ENCODE results near the gene SNX25. TPM values are rescaled to one million over a fixed set of nuclear protein-coding genes. Genes with fewer than 3 reads are reported as not detected.

Gene SNX25
- total and polyA plus RNA-seq, 2 experiments from 2014 or later: 6.9 to 25.0 TPM

DNA sequence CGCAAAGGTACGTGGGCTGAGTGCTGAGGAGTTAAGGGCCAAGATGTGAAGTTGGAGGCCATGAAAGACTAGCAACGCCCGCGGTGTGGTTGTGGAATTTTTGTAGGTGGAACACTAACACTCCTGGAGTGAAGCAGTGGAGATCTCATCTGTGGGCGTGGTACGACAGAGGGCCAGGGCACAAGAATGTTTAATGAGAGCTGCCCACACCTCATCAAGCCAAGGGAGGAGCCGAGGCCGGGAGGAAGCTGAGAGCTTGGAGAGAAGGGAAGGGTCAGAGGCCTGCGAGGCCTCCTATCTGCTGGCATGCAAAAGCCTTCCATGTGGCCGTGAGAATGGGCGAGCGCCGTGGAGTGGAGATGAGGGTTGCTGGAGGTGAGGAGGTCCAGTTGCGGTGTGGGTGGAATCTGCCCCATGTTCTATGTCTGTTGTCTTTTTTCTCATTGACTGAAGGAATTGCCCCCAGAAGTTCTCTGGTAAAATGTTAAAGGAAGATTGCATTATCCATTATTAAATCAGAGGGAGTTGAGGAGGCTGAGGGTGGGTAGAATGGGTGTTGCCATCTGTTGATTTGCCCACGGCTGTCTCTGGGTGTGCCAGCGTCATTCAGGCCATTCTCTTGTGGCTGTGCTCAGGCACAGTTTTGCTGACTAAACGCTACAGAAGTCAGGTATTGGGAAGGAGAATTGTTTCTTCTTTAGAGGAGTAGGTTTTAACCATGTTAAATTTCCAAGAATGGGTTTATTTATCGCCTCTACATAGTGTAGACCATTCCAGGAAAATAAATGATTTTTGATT, 19.8 kb downstream of the SNX25 start:
- no peak for DNase-seq (ENCODE audit: low spot score)
- peaks cover 2% of the 10 kb centered on the region; the same call in 2 of the 3 replicates for H3K4me1 Mint-ChIP-seq
- no peak overlapping the region for H3K27ac ChIP-seq (ENCODE audit: low read depth)
- H3K27ac Mint-ChIP-seq: no peak overlapping the region
- no peaks in the 10 kb centered on the region for H3K9me2 ChIP-seq (ENCODE audit: insufficient read depth)
- peaks cover 69% of the 10 kb centered on the region for H3K79me2 ChIP-seq (replicated peaks; ENCODE audit: insufficient read depth)
- no peaks in the 10 kb centered on the region for H3K36me3 ChIP-seq (ENCODE audit: insufficient read depth)
- no peaks in the 10 kb centered on the region for H3K27me3 ChIP-seq (ENCODE audit: insufficient read depth)
- H3K27me3 Mint-ChIP-seq (ENCODE audit: insufficient read depth, low read depth, poor library complexity): no peaks in the 10 kb centered on the region
- H2AFZ ChIP-seq: no peak overlapping the region
- ATAC-seq: peak; percentile 27; the same call in 1 of the 3 replicates
- H3F3A ChIP-seq (replicated peaks; ENCODE audit: low read depth): no peaks in the 10 kb centered on the region
- no peak overlapping the region for H3K4me2 ChIP-seq
- no peak overlapping the region for H3K4me3 Mint-ChIP-seq
- H4K20me1 ChIP-seq (replicated peaks; ENCODE audit: insufficient read depth): no peaks in the 10 kb centered on the region; the same call in 1 of the 2 replicates
- no peaks in the 10 kb centered on the region for H3K4me1 ChIP-seq (ENCODE audit: insufficient read depth)
- no peaks in the 10 kb centered on the region for H3K9me3 Mint-ChIP-seq
- TF ChIP-seq EZH2phosphoT487 (IDR thresholded peaks at IDR 0.05; ENCODE audit: unreplicated experiment): no peak
- no peaks in the 10 kb centered on the region for H3K36me3 Mint-ChIP-seq (ENCODE audit: low read depth)
- no peak overlapping the region for H3K4me3 ChIP-seq

GRCh38 chr4:185232370-185232769, 23.0 kb downstream of the SNX25 start:
- no peaks in the 10 kb centered on the region for H3K27me3 Mint-ChIP-seq (ENCODE audit: insufficient read depth, low read depth, poor library complexity)
- H3K9me3 Mint-ChIP-seq: peaks cover under 1% of the 10 kb centered on the region; the same call in 2 of the 3 replicates
- Histone ChIP-seq H3K27ac (ENCODE audit: low read depth) (no peak overlapping the region), H3F3A (replicated peaks; ENCODE audit: low read depth) (no peaks in the 10 kb centered on the region), H4K20me1 (replicated peaks; ENCODE audit: insufficient read depth) (no peaks in the 10 kb centered on the region), H3K27me3 (ENCODE audit: insufficient read depth) (no peaks in the 10 kb centered on the region), H3K36me3 (ENCODE audit: insufficient read depth) (no peaks in the 10 kb centered on the region), H2AFZ (no peak overlapping the region), H3K4me1 (ENCODE audit: insufficient read depth) (no peaks in the 10 kb centered on the region; the same call in 1 of the 2 replicates), H3K79me2 (replicated peaks; ENCODE audit: insufficient read depth) (peaks cover 74% of the 10 kb centered on the region), H3K4me2 (no peak overlapping the region), H3K4me3 (no peak overlapping the region), H3K9me2 (ENCODE audit: insufficient read depth) (no peaks in the 10 kb centered on the region)
- no peaks in the 10 kb centered on the region for H3K4me1 Mint-ChIP-seq
- DNase-seq (ENCODE audit: low spot score) (no peak), ATAC-seq (no peak)
- peaks cover under 1% of the 10 kb centered on the region; the same call in 1 of the 3 replicates for H3K36me3 Mint-ChIP-seq (ENCODE audit: low read depth)
- no peak overlapping the region for H3K27ac Mint-ChIP-seq
- H3K4me3 Mint-ChIP-seq: no peak overlapping the region
- TF ChIP-seq JUNB (IDR thresholded peaks at IDR 0.05; ENCODE audit: unreplicated experiment) (no peak), EZH2 (IDR thresholded peaks at IDR 0.05; ENCODE audit: low read depth, unreplicated experiment) (no peak), STAT1 (IDR thresholded peaks at IDR 0.05; ENCODE audit: unreplicated experiment) (no peak), NANOG (IDR thresholded peaks at IDR 0.05; ENCODE audit: borderline replicate concordance) (no peak), EZH2phosphoT487 (IDR thresholded peaks at IDR 0.05; ENCODE audit: unreplicated experiment) (no peak), ZNF331 (CRISPR knock-in tag; IDR thresholded peaks at IDR 0.05; ENCODE audit: low read depth) (no peak), POLR2AphosphoS5 (IDR thresholded peaks at IDR 0.05; ENCODE audit: low read depth) (no peak), CREB1 (CRISPR knock-in tag; IDR thresholded peaks at IDR 0.05; ENCODE audit: low read depth) (no peak), ETS1 (IDR thresholded peaks at IDR 0.05) (no peak), ZNF114 (CRISPR knock-in tag; IDR thresholded peaks at IDR 0.05) (no peak)
- TF ChIP-seq, protein P1, sequence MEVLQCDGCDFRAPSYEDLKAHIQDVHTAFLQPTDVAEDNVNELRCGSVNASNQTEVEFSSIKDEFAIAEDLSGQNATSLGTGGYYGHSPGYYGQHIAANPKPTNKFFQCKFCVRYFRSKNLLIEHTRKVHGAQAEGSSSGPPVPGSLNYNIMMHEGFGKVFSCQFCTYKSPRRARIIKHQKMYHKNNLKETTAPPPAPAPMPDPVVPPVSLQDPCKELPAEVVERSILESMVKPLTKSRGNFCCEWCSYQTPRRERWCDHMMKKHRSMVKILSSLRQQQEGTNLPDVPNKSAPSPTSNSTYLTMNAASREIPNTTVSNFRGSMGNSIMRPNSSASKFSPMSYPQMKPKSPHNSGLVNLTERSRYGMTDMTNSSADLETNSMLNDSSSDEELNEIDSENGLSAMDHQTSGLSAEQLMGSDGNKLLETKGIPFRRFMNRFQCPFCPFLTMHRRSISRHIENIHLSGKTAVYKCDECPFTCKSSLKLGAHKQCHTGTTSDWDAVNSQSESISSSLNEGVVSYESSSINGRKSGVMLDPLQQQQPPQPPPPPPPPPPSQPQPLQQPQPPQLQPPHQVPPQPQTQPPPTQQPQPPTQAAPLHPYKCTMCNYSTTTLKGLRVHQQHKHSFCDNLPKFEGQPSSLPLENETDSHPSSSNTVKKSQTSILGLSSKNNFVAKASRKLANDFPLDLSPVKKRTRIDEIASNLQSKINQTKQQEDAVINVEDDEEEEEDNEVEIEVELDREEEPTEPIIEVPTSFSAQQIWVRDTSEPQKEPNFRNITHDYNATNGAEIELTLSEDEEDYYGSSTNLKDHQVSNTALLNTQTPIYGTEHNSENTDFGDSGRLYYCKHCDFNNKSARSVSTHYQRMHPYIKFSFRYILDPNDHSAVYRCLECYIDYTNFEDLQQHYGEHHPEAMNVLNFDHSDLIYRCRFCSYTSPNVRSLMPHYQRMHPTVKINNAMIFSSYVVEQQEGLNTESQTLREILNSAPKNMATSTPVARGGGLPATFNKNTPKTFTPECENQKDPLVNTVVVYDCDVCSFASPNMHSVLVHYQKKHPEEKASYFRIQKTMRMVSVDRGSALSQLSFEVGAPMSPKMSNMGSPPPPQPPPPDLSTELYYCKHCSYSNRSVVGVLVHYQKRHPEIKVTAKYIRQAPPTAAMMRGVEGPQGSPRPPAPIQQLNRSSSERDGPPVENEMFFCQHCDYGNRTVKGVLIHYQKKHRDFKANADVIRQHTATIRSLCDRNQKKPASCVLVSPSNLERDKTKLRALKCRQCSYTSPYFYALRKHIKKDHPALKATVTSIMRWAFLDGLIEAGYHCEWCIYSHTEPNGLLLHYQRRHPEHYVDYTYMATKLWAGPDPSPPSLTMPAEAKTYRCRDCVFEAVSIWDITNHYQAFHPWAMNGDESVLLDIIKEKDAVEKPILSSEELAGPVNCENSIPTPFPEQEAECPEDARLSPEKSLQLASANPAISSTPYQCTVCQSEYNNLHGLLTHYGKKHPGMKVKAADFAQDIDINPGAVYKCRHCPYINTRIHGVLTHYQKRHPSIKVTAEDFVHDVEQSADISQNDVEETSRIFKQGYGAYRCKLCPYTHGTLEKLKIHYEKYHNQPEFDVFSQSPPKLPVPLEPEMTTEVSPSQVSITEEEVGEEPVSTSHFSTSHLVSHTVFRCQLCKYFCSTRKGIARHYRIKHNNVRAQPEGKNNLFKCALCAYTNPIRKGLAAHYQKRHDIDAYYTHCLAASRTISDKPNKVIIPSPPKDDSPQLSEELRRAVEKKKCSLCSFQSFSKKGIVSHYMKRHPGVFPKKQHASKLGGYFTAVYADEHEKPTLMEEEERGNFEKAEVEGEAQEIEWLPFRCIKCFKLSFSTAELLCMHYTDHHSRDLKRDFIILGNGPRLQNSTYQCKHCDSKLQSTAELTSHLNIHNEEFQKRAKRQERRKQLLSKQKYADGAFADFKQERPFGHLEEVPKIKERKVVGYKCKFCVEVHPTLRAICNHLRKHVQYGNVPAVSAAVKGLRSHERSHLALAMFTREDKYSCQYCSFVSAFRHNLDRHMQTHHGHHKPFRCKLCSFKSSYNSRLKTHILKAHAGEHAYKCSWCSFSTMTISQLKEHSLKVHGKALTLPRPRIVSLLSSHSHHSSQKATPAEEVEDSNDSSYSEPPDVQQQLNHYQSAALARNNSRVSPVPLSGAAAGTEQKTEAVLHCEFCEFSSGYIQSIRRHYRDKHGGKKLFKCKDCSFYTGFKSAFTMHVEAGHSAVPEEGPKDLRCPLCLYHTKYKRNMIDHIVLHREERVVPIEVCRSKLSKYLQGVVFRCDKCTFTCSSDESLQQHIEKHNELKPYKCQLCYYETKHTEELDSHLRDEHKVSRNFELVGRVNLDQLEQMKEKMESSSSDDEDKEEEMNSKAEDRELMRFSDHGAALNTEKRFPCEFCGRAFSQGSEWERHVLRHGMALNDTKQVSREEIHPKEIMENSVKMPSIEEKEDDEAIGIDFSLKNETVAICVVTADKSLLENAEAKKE (CRISPR knock-in tag; IDR thresholded peaks at IDR 0.05): no peak
- TF ChIP-seq, protein P2, sequence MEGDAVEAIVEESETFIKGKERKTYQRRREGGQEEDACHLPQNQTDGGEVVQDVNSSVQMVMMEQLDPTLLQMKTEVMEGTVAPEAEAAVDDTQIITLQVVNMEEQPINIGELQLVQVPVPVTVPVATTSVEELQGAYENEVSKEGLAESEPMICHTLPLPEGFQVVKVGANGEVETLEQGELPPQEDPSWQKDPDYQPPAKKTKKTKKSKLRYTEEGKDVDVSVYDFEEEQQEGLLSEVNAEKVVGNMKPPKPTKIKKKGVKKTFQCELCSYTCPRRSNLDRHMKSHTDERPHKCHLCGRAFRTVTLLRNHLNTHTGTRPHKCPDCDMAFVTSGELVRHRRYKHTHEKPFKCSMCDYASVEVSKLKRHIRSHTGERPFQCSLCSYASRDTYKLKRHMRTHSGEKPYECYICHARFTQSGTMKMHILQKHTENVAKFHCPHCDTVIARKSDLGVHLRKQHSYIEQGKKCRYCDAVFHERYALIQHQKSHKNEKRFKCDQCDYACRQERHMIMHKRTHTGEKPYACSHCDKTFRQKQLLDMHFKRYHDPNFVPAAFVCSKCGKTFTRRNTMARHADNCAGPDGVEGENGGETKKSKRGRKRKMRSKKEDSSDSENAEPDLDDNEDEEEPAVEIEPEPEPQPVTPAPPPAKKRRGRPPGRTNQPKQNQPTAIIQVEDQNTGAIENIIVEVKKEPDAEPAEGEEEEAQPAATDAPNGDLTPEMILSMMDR (conservative IDR thresholded peaks at IDR 0.05; ENCODE audit: low read depth in 2 of 2): no peak

All from GM23338 (cell line).